H1 (cell line): ENCODE measurements around the gene LSM6. TPM values are rescaled to one million over a fixed set of nuclear protein-coding genes. Genes with fewer than 3 reads are reported as not detected.

Experiments
- ATF2 ChIP-seq: IDR thresholded peaks from 2 replicates; pipeline ENCODE4 v1.6.1; 2012; ENCODE audit warnings: low read length, inconsistent platforms
- EZH2 ChIP-seq: fragments of 200-600 bp; sonication (generic); IDR thresholded peaks from 2 replicates; pipeline ENCODE4 v1.7.1; 2012; ENCODE audit warnings: low read depth, mild to moderate bottlenecking, moderate library complexity, low read length, inconsistent platforms; ENCODE audit not compliant: severe bottlenecking
- KDM4A ChIP-seq: IDR thresholded peaks from one replicate; pipeline ENCODE4 v1.7.1; 2012; ENCODE audit warnings: low read depth, mild to moderate bottlenecking, moderate library complexity, low read length, inconsistent platforms; ENCODE audit not compliant: severe bottlenecking
- POLR2A ChIP-seq, 2 experiments: IDR thresholded peaks; 1 replicate in 1 of 2; 2 replicates in 1 of 2; pipeline ENCODE4 v1.6.1; 2011; ENCODE audit warnings: low read depth in 2 of 2, low read length in 2 of 2, mild to moderate bottlenecking in 2 of 2; ENCODE audit errors: control extremely low read depth in 1 of 2
- RFX5 ChIP-seq: IDR thresholded peaks from 2 replicates; pipeline ENCODE4 v1.6.1; 2011; ENCODE audit warnings: low read depth, low read length, improper control_type of control experiment, borderline replicate concordance
- SP4 ChIP-seq: IDR thresholded peaks from 2 replicates; pipeline ENCODE4 v1.6.1; 2012; ENCODE audit warnings: low read length, inconsistent platforms
- polyA plus RNA-seq, 7 experiments: library from polyadenylated mRNA; depleted of rRNA in 3 of 7; stranded (reverse) in 5 of 7; unstranded in 2 of 7; fragments of >200 nt in 5 of 7; fragments of 200-250 nt in 2 of 7; gene quantifications; 1 replicate in 5 of 7; 2 replicates in 1 of 7; 4 replicates in 1 of 7; pipeline versions ENCODE4 v1.2.1 to v1.2.3, GENCODE V29; 2011 to 2013; ENCODE audit warnings: missing spikeins in 2 of 7, mixed read lengths in 2 of 7
- total RNA-seq: library from RNA; stranded (reverse); fragmentation: NEBNext Ultra II Directional; extraction: Animal tissue kit (Norgen Biotek cat#: 25700); gene quantifications from 2 replicates; pipeline ENCODE4 v1.2.1, GENCODE V29; 2021

The LSM6 gene
- total and polyA plus RNA-seq, 2 of the 8 experiments (the other 6 are each of a cell fraction or from before 2014, with no cell fraction given) = 40.2 to 63.4 TPM

- TF ChIP-seq EZH2 = no peak
- TF ChIP-seq KDM4A = no peak
- TF ChIP-seq ATF2 = no peak
- TF ChIP-seq RFX5 = no peak
- no peak for TF ChIP-seq POLR2A (IDR thresholded peaks at IDR 0.05; ENCODE audit: control extremely low read depth in 1 of 2, low read depth in 2 of 2, low read length in 2 of 2)
- no peak for TF ChIP-seq SP4
- TF ChIP-seq, all 59 proteins: peak for 0
These were observed 48.9 kb downstream of the LSM6 start (continued) for GRCh38 chr4:146224326-146224966.
